Central memory CD4-positive, alpha-beta T cell (primary cell): Measurements from ENCODE around the gene NNT.
A peak's percentile ranks its signal among the peaks of the same experiment; 100 is the strongest.
"Not testable (repeated sequence)": the region's sequence is repeated elsewhere in the genome, so short reads cannot be mapped to it uniquely, and the experiment has no call there.

Experiments used
- DNase-seq: peaks from one replicate; pipeline ENCODE4 v3.0.0; 2022

The NNT gene

GRCh38 chr5:43583724-43584123 lies 19.3 kb upstream of the NNT start:
- no peak for DNase-seq

- no peak for DNase-seq
Observed at GRCh38 chr5:43584166-43584699, 18.7 kb upstream of the NNT start.

- DNase-seq, result no peak
Observed at GRCh38 chr5:43588842-43589241, 14.1 kb upstream of the NNT start.

GRCh38 chr5:43589310-43589709 lies 13.7 kb upstream of the NNT start:
- DNase-seq, result no peak

GRCh38 chr5:43590700-43591099 lies 12.3 kb upstream of the NNT start:
- no peak for DNase-seq

GRCh38 chr5:43592363-43592762 lies 10.6 kb upstream of the NNT start:
- DNase-seq, result no peak

- not testable (repeated sequence) for DNase-seq
Observed at GRCh38 chr5:43598927-43599326, 4.1 kb upstream of the NNT start.

GRCh38 chr5:43601454-43602260 lies 1.3 kb upstream of the NNT start:
- no peak for DNase-seq

GRCh38 chr5:43603344-43604217 lies 601 bp downstream of the NNT start:
- DNase-seq, result peak; percentile 71

GRCh38 chr5:43604699-43605098 lies 1.7 kb downstream of the NNT start:
- no peak for DNase-seq

- no peak for DNase-seq
Observed at GRCh38 chr5:43606351-43606750, 3.4 kb downstream of the NNT start.

- DNase-seq, result no peak
Observed at GRCh38 chr5:43608406-43608805, 5.4 kb downstream of the NNT start.

- no peak for DNase-seq
Observed at GRCh38 chr5:43609752-43610151, 6.8 kb downstream of the NNT start.

GRCh38 chr5:43613370-43613769 lies 10.4 kb downstream of the NNT start:
- DNase-seq, result no peak

GRCh38 chr5:43615445-43616184 lies 12.6 kb downstream of the NNT start:
- DNase-seq, result no peak

- no peak for DNase-seq
Observed at GRCh38 chr5:43616535-43616934, 13.6 kb downstream of the NNT start.

- DNase-seq, result no peak
Observed at GRCh38 chr5:43619380-43619779, 16.4 kb downstream of the NNT start.

GRCh38 chr5:43619911-43620310 lies 16.9 kb downstream of the NNT start:
- no peak for DNase-seq

- no peak for DNase-seq
Observed at GRCh38 chr5:43620944-43621505, 18.0 kb downstream of the NNT start.

GRCh38 chr5:43622074-43622473 lies 19.1 kb downstream of the NNT start:
- DNase-seq, result no peak

- no peak for DNase-seq
Observed at GRCh38 chr5:43623048-43623680, 20.2 kb downstream of the NNT start.

- DNase-seq, result no peak
Observed at GRCh38 chr5:43627028-43627427, 24.0 kb downstream of the NNT start.
